DOHH2 (cell line): ENCODE results near the gene RPS6KB2.

Source experiments
- H3F3A ChIP-seq: fragments of 200-600 bp; sonication (generic), shearing (Covaris generic); 2 replicates; pipeline ENCODE4 v1.6.0; 2016; ENCODE audit warnings: antibody characterized with exemption, mild to moderate bottlenecking; ENCODE audit not compliant: control insufficient read depth, insufficient read depth
- H3K27ac ChIP-seq: fragments of 200-600 bp; sonication (generic); 2 replicates; pipeline ENCODE4 v1.5.1; 2014; ENCODE audit warnings: low read depth, mild to moderate bottlenecking, low read length, moderate library complexity
- H3K27me3 ChIP-seq: fragments of 200-600 bp; sonication (generic); 2 replicates; pipeline ENCODE4 v1.6.1; 2014; ENCODE audit warnings: mild to moderate bottlenecking, low read length, mixed read lengths; ENCODE audit not compliant: control insufficient read depth
- H3K36me3 ChIP-seq: fragments of 200-600 bp; sonication (generic); 2 replicates; pipeline ENCODE4 v1.6.1; 2014; ENCODE audit warnings: mild to moderate bottlenecking, low read length, moderate library complexity, mixed read lengths; ENCODE audit not compliant: control insufficient read depth
- H3K4me1 ChIP-seq: fragments of 200-600 bp; sonication (generic); 2 replicates; pipeline ENCODE4 v1.6.1; 2014; ENCODE audit warnings: mild to moderate bottlenecking, low read length, mixed read lengths; ENCODE audit not compliant: control insufficient read depth
- H3K4me2 ChIP-seq: fragments of 200-600 bp; sonication (generic); 2 replicates; pipeline ENCODE4 v1.6.0; 2014; ENCODE audit warnings: mild to moderate bottlenecking, low read length, moderate library complexity
- H3K4me3 ChIP-seq: fragments of 200-600 bp; sonication (generic); 2 replicates; pipeline ENCODE4 v1.5.1; 2014; ENCODE audit warnings: mild to moderate bottlenecking, low read length, mixed read lengths
- H3K79me2 ChIP-seq: fragments of 200-600 bp; sonication (generic); 2 replicates; pipeline ENCODE4 v1.6.1; 2014; ENCODE audit warnings: mild to moderate bottlenecking, low read length, mixed read lengths; ENCODE audit not compliant: control insufficient read depth
- H3K9me2 ChIP-seq: fragments of 200-600 bp; sonication (generic); replicated peaks from 2 replicates; pipeline ENCODE4 v1.6.1; 2014; ENCODE audit warnings: mild to moderate bottlenecking, low read length, mixed read lengths; ENCODE audit not compliant: control insufficient read depth
- H3K9me3 ChIP-seq: fragments of 200-600 bp; sonication (generic); 2 replicates; pipeline ENCODE4 v1.6.1; 2014; ENCODE audit warnings: antibody characterized with exemption, low read length, mixed read lengths; ENCODE audit not compliant: control insufficient read depth, insufficient read depth
- H4K20me1 ChIP-seq: fragments of 200-600 bp; sonication (generic); 2 replicates; pipeline ENCODE4 v1.6.0; 2014; ENCODE audit warnings: low read depth, mild to moderate bottlenecking, antibody characterized with exemption, low read length, moderate library complexity; ENCODE audit not compliant: control insufficient read depth, insufficient read depth
- CTCF ChIP-seq: fragments of 200-600 bp; sonication (generic); IDR thresholded peaks from one replicate; pipeline ENCODE4 v1.5.1; 2014; ENCODE audit warnings: antibody characterized with exemption, mild to moderate bottlenecking, low read depth, low read length; ENCODE audit not compliant: poor library complexity, severe bottlenecking
- EZH2phosphoT487 ChIP-seq: fragments of 200-600 bp; sonication (generic); IDR thresholded peaks from 2 replicates; pipeline ENCODE4 v1.6.1; 2017; ENCODE audit warnings: borderline replicate concordance, mild to moderate bottlenecking, antibody characterized with exemption, low read length, moderate library complexity, mixed read lengths

The RPS6KB2 gene

GRCh38 chr11:67396259-67396581, 32.1 kb upstream of the RPS6KB2 start:
- peaks cover 8% of the 10 kb centered on the region; the same call in 1 of the 2 replicates for H3F3A ChIP-seq
- H3K4me3 ChIP-seq: no peak overlapping the region
- H3K9me3 ChIP-seq: no peaks in the 10 kb centered on the region
- no peaks in the 10 kb centered on the region for H3K9me2 ChIP-seq
- peaks cover 84% of the 10 kb centered on the region for H3K36me3 ChIP-seq
- no peaks in the 10 kb centered on the region for H3K27me3 ChIP-seq
- H3K79me2 ChIP-seq: peaks cover 83% of the 10 kb centered on the region
- peak overlapping the region; percentile 32; the same call in 1 of the 2 replicates for H3K27ac ChIP-seq
- H3K4me1 ChIP-seq: peaks cover 48% of the 10 kb centered on the region
- H3K4me2 ChIP-seq: peak overlapping the region; percentile 44; the same call in 1 of the 2 replicates
- TF ChIP-seq EZH2phosphoT487 (no peak), CTCF (no peak)
- H4K20me1 ChIP-seq: peaks cover 7% of the 10 kb centered on the region; the same call in 1 of the 2 replicates

- peak overlapping the region; percentile 44; the same call in 1 of the 2 replicates for H3K4me2 ChIP-seq
- no peak for TF ChIP-seq EZH2phosphoT487
- TF ChIP-seq CTCF: no peak
- peaks cover 7% of the 10 kb centered on the region; the same call in 1 of the 2 replicates for H4K20me1 ChIP-seq
- H3K27me3 ChIP-seq: no peaks in the 10 kb centered on the region
- peaks cover 85% of the 10 kb centered on the region for H3K36me3 ChIP-seq
- peaks cover 8% of the 10 kb centered on the region; the same call in 1 of the 2 replicates for H3F3A ChIP-seq
- no peaks in the 10 kb centered on the region for H3K9me2 ChIP-seq
- no peak overlapping the region; the same call in 1 of the 2 replicates for H3K4me3 ChIP-seq
- H3K79me2 ChIP-seq: peaks cover 83% of the 10 kb centered on the region
- H3K4me1 ChIP-seq: peaks cover 48% of the 10 kb centered on the region
- peak overlapping the region; percentile 32; the same call in 1 of the 2 replicates for H3K27ac ChIP-seq
- H3K9me3 ChIP-seq: no peaks in the 10 kb centered on the region
These were observed 31.5 kb upstream of the RPS6KB2 start for GRCh38 chr11:67396587-67397389.

GRCh38 chr11:67397536-67397935, 30.8 kb upstream of the RPS6KB2 start:
- Histone ChIP-seq H3K4me1 (peaks cover 53% of the 10 kb centered on the region), H3K4me3 (no peak overlapping the region), H3K27ac (no peak overlapping the region), H3K4me2 (peak overlapping the region; percentile 44; the same call in 1 of the 2 replicates), H3F3A (peaks cover 11% of the 10 kb centered on the region; the same call in 1 of the 2 replicates), H3K36me3 (peaks cover 80% of the 10 kb centered on the region), H3K9me3 (no peaks in the 10 kb centered on the region), H3K79me2 (peaks cover 76% of the 10 kb centered on the region), H3K9me2 (no peaks in the 10 kb centered on the region), H4K20me1 (peaks cover 7% of the 10 kb centered on the region; the same call in 1 of the 2 replicates), H3K27me3 (no peaks in the 10 kb centered on the region)
- no peak for TF ChIP-seq CTCF
- TF ChIP-seq EZH2phosphoT487: no peak
